ENCODE results near the gene TTL. TPM values are rescaled to one million over a fixed set of nuclear protein-coding genes. Genes with fewer than 3 reads are reported as not detected.
"Not testable (repeated sequence)": the region's sequence is repeated elsewhere in the genome, so short reads cannot be mapped to it uniquely, and the experiment has no call there.

The TTL gene
- total RNA-seq, 1 donor from 2014 or later: 89.4 TPM

DNA sequence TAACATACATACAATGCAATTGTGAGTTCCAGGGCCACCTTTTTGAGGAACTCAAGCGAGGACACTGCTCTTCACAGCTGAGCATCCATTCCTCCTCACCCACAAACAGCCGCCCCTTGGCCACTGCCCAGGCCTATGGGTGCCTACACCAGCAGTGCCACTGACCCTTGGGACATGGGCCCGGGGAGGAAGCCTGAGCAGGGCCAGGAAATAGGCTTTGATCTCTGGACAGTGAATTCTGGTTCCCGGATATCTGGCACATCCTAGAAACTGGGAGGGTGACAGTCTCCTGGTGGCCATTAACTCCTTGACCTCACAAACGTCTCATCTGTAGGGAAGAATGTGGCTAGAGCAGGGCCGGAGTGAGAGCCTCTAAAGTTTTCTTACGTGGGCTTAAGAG, 5.5 kb upstream of the TTL start:
- no peak for DNase-seq

DNA sequence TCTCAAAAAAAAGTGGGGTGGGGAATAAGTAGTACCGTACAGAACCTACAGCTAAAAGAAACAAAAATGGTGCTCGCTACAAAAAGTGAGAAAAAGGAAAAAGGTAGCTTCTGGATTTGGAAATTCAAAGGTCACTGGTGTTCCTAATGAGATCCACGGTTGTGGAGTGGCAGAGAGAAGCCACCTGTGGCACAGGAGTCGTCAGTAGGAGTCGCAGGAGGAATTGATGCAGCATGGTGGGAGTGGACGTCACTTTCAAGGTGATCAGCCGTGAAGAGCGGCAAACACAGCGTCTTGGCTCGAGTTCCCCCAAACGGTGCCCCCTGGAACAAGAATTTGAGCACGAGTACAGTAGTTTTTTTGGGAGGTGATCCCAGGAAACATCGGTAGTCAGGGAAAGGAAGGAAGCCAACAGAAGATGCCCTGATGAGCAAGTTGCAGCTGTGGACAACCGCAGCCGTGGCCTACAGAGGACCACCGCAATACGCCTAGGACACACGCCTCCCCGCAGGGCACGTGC, 1.4 kb upstream of the TTL start:
- DNase-seq: no peak

DNA sequence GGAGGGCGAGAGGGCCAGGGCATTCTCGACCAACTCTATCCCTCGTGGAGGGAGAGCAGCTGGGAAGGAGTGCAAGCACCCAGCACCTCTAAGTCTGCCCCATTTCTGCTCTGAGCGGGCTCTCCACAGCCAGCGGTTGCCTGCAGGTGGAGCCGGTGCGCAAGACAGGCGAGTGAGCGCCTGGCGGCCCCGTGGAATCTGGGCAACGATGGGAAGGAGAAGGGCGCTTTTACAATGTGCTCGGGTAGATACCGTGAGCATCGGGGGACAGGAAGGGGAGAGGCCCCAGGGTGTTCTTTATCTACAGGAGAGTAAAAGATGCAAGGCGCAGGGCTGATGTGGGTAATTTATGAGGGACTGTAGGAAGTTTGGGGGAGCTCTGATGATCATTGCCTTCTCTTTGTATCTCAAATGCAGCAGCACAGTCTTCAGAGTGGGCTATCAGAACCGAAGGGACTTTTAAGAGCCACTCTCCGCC, 867 bp upstream of the TTL start:
- DNase-seq: peak; percentile 80

DNA sequence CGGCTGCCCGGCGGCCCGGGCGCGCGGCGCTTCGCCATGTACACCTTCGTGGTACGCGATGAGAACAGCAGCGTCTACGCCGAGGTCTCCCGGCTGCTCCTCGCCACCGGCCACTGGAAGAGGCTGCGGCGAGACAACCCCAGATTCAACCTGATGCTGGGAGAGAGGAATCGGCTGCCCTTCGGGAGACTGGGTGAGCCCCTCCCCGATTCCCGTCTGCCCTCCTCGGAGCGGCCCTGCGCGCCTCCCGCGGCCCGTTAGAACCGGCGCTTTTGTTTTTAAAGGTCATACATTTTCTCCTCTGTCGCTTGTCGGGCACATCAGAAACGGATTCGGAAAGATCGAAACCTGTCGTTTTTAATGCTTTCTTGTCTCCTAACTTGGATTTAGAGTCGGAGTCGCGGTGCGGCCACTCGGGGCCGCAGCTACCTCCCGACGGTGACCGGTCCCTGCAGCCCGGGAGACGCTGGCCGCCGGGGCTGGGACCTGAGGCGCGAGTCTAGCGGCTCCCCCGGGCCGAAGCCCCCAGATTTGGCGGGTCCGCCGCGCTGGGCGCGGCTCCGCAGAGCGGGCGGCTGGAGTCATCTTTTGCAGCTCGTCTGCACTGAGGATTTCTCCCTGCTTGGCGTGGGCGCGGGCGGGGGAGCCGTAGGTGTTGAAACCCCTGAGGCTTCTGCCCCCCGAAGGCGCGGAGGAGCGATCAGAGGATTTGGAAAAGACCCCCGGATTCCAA, 519 bp downstream of the TTL start:
- DNase-seq: peak; percentile 56

DNA sequence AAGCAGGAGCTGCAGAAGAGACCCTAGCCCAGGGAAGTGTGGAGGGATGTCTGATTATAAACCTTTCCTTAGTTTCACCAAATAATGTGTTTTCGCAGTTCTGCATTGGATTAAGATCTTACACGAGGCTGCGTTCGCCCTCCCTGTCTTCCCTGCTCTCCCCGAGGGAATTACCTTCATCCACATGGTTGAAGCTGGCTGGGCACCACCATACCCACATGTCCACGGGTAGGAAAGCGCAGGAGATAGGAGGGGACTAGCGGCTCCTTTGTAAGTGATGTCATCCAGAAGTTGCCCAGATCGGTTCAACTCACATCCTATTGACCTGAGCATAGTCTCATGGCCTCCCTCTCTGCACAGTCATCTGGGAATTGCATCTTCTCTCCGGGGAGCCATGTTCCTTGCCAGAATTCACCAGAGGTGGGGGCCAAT, 1.1 kb downstream of the TTL start:
- peak; percentile 42 for DNase-seq

DNA sequence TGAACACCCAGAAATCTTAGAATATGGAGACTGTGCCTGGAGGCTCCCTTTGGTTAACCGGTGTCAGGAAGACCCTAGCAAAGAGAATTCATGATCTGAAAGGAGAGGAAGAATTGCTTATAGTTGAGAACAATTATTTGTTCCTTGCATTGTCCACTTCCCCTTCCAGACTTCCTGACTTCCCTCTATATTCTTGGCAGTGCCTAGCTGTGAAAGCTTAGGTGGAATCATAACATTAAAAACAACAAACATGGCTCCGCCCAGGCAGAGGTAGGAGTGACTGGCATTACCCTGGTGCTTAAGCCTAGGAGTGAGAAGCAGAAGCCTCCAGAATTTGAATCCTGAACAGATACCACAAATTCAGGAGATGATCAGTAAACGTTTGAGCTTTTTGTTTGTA, 1.9 kb downstream of the TTL start:
- no peak for DNase-seq

DNA sequence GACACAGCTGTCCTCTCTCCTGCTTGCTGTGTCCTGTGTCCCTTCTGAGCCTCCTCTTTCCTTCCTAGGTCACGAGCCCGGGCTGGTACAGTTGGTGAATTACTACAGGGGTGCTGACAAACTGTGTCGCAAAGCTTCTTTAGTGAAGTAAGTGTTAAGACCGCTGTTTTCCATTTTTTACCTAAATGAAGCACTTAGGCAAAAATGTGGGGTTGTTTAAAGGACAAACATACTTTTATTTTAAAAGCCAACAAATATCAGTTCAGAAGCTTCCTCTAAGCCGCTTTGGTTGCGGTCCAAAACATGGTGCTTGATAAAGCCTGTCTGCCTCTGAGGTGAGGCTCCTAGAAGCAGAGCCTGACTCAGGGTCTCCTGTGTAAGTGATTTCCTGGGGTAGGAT, 3.9 kb downstream of the TTL start:
- no peak for DNase-seq

DNA sequence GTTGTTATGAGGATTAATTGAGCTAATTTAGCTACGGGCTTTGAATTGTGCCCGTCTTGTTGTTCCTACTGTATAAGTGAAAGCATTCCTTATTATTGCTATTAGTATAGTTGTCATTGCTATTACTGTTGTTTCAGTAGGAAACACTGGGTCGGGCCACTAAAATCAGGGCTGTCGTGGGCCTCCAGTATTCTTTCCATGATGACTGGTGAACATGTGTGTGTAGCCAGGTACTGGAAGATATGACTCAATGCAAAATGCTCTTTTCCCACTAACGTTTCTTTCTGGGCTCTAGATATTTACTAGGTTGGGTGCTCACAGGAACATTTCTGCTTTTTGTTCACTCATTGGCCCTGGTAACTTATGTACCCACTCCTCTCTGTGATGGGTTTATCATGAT, 4.9 kb downstream of the TTL start:
- no peak for DNase-seq

DNA sequence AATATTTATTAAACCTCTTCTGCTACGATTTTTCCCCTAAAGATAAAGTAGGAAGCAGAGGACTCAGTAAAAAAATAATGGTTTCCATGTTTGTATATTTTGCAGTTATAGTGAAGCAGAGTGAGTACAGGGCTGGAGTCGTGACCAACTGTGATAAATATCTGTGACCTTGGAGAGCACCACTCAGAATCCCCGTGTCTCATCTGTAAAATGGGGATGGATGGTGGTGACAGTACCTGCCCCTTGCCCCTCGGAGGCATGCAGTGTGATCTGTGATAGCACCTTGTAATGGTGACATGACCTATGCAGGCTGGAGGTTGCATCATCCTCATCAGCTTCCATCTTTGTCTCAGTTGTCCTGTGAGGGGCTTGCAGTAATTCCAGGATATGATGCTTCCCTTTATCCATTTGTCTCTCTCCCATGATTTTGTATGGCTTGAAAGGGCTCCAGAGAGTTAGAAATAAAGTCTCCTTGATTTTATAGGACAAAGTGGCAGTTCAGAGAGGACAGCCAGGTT, 5.5 kb downstream of the TTL start:
- no peak for DNase-seq

DNA sequence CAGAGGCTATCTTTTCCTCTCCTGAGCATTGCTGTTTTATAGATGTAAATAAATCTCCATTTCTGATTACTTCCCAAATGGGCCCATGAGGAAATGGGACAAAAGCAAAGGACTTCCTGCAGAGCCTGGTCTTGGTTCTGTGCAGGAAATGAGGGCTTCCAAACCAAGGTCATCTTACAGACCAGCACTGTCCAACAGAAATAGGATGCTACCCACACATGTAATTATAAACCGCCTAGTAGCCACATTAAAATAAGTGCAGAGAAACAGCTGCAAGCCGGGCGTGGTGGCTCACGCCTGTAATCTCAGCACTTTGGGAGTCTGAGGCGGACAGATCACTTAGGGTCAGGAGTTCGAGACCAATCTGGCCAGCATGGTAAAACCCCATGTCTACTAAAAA, 6.2 kb downstream of the TTL start:
- no peak for DNase-seq

DNA sequence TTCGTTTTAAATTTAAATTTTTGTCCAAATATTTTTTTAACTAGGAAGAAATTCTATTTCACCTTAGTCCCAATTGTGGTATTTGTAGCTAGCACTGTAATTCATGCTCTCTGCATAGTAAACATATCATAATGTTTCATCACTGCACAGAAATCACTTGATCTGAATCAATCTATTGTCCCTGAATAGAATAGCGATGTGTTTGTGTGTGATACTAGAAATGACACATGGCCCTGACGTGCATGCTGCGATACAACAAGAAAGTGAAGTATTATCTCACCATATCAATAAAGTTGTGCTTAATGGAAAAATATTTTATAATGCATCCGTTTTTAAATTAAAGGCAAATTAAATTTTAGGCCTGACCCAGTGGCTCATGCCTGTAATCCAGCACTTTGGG, 10.0 kb downstream of the TTL start:
- DNase-seq: no peak

DNA sequence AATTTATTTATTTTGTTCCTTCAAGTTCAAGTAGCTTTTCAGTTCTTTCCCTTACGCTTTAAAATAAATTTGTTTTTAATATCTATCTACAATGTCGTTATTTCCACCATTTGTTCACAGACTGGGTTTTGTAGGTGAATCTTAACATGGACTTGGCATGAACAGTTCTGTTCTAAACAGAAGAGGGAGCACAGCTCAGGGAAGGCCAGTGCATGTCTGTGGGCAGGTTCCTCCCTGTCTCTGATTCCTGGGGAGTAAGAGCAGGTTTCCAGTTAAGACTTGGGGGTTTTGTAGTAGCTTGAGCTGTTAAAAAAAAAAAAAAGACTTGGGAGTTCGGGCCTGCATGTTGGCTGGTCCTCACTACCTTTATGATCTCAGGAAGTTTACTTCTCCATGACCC, 11.1 kb downstream of the TTL start:
- no peak for DNase-seq

DNA sequence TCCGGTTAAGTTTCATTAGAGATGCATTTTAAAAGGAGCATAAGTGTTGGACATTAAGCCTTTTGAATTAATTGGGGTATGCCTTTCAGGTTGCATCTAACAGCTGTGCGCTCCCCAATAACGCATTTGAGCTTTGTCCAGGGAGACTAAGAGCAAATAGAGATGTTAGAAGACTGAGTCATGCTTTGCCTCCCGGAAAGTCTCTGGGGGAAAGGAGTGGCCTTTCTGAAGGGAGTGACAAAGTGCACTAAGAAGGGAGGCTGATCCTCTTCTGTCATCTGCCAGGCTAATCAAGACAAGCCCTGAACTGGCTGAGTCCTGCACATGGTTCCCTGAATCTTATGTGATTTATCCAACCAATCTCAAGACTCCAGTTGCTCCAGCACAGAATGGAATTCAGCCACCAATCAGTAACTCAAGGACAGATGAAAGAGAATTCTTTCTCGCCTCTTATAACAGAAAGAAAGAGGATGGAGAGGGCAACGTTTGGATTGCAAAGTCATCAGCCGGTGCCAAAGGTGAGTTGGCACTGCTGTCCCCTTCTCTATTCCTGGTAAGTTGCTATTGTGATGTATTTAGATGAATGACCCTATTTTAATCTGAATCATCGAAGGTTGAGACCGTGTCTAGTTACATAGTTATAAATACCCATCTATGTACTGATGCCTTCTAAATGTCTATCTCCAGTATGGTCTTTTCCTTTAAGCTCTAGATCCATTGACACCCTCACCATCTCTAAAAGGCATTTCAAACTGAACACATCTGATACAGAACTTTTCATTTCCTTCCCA, 12.1 kb downstream of the TTL start:
- DNase-seq: no peak

DNA sequence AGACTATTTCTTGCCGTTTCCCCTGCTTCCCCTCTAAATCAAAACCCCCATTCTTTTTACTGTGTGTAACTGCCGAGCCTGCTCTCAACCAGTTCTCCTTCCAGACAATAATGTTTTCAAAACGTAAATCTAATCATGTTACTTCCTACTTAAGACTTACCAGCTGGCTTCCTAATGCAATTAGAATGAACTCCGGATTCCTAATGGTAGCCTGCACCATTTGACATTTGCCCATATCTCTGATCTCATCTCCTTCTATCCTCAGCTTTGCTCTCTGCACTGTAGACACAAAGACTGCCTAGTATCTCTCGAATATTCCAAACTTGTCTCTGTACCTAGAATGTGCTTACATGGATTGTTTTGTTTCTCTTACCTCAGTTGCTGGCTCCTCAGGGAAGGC, 12.9 kb downstream of the TTL start:
- DNase-seq: no peak

DNA sequence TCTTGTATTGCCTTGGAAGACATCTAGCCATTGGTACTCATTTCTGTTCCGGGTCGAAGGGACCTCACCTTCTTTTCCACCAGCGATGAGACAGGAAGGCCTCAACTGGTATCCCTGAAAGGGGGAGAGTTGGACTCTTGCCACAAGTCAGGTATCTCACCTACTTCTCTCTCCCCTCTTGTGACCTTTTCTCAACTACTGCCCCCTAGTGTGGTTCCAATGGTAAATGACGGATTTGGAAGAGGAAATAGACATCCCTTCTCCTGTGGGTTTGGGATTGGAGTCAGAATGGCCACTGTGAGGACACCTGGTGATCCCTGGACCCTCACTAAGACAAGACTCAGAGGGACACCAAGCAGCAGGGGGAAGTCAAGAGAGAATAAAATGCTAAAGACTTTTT, 13.9 kb downstream of the TTL start:
- not testable (repeated sequence) for DNase-seq

DNA sequence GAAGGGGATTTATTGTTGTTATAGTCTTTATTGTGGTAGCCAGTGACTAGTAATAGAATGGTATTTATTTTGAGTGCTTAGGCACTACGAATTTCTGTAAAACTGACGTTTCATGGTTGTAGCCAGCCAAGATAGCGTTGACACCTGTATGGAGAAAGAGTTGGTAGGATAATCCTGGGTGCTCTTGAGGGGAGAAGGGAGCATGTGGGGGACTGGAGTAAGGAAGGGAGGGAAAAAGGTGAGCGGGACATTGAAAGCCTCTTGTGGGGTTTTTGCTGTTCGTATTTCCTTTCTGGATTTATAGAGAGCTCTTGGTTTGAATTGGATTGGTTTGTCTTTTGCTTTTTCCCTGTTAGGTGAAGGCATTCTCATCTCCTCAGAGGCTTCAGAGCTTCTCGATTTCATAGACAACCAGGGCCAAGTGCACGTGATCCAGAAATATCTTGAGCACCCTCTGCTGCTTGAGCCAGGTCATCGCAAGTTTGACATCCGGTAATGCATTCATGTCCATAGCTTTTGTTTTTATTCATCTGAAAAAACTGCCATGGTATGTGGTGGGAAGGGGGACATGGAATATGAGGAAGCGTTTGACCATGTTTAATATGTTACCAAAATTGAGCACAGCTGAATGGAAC, 19.0 kb downstream of the TTL start:
- not testable (repeated sequence) for DNase-seq

DNA sequence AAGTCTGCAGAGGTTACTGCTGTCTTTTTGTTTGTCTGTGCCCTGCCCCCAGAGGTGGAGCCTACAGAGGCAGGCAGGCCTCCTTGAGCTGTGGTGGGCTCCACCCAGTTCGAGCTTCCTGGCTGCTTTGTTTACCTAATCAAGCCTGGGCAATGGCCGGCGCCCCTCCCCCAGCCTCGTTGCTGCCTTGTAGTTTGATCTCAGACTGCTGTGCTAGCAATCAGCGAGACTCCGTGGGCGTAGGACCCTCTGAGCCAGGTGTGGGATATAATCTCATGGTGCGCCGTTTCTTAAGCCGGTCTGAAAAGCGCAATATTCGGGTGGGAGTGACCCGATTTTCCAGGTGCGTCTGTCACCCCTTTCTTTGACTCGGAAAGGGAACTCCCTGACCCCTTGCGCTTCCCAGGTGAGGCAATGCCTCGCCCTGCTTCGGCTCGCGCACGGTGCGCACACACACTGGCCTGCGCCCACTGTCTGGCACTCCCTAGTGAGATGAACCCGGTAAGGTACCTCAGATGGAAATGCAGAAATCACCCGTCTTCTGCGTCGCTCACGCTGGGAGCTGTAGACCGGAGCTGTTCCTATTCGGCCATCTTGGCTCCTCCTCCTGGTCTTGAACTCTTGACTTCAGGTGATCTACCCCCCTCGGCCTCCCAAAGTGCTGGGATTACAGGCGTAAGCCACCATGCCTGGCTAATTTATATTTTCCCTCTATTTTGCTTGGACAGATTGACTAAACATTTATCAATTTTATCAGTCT, 27.5 kb downstream of the TTL start:
- not testable (repeated sequence) for DNase-seq

DNA sequence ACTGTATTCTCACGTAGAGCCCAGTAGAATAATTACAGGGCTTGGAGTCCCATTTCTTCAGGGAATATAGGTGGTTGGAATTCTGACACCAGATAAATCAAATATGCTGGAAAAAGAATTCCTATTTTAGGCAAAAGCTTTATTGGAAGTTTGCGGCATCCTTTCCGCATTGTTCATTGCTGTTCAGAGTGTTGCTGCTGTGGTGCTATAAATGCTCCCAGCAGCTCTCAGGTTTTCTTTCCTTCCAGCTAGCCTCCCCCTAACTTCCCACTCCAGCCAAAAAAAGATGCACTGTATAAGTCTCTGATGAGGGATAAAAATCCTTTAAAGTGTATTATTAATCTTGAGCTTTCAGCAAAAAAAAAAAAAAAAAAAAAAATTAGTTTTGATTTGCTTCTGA, 34.8 kb downstream of the TTL start:
- no peak for DNase-seq

DNA sequence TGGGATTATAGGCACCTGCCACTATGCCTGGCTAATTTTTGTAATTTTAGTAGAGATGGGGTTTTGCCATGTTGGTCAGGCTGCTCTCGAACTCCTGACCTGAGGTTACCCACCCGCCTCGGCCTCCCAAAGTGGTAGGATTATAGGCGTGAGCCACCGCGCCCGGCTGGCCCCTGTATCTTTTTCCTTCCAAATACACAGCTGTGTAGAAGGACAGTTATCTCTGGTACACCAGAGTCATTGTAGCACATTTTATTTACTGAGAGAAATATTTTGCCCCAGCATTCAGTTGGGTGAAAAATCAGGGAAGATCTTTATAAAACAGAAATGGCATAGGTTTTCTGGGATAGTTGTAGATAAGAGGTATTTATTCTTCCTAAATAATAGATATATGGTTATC, 36.9 kb downstream of the TTL start:
- no peak for DNase-seq

DNA sequence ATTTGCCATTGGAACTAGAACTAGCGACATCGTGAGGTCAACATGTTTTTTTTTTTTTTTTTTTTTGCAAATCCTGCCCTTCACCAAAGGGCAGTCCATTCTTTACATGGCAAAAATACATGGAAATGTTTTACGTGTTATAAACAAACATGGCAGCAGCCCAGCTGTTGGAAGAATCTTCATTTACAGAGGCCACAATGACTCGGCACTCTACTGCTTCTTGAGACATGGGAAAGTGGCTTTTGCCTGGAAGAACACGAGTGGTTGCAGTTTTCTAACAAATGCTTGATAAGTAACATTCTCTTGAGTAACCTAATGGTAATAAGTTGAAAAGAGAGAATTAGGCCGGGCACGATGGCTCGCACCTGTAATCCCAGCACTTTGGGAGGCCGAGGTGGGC, 37.5 kb downstream of the TTL start:
- DNase-seq: no peak

DNA sequence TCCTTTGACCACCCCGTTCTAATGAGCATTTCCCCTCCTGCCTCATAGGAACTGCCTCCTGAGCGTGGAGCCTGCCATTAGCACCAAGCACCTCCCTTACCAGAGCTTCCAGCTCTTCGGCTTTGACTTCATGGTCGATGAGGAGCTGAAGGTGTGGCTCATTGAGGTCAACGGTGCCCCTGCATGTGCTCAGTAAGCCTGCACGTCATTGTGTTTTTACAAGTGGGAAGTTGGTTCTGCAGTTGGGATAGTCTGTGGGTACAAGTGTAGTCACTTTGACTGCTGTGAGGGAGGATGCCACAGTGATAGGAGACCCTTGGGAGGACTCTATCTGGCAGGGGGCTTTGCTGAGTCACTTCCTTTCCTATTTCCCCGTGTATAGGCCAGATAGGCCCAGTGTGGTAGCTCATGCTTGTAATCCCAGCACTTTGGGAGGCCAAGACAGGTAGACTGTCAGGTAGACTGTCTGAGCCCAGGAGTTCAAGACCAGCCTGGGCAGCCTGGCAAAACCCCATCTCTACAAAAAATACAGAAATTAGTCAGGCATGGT, 38.4 kb downstream of the TTL start:
- DNase-seq: no peak

DNA sequence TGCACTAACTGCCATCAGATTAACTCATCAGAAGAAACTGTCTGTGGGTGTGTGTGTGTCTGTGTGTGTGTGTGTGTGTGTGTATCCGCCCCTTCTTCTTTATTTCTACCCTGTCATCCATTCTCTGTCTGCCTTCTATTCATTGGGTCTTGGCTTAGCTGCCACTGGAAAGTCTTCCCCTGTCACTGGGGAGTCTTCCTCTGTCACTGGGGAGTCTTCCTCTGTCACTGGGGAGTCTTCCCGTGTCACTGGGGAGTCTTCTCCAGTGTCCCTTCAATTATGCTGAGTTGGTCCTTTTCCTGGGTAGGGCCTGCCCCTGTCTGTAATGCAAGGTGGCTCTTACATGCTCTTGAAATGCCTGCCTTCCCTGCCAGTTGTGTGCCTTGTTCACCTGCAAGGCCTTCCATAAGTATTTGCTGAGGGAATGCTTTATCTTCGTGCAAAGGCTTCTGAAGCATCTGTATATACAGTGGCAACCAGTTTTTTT, 41.4 kb downstream of the TTL start:
- no peak for DNase-seq
